PC-9 (cell line): ENCODE measurements around the gene HPN. TPM values are rescaled to one million over a fixed set of nuclear protein-coding genes. Genes with fewer than 3 reads are reported as not detected.

Experiments
- BruUV-seq: library from RNA; stranded (reverse); fragments of 400-500 nt; replicated peaks from 2 replicates; lab custom pipeline; 2021; lab: Mats Ljungman, UMichigan
- CTCF ChIA-PET: fragments of 300-600 bp; sonication (Branson Sonifier 250); formaldehyde crosslinking; loops from one replicate; lab custom pipeline; 2022; ENCODE audit warnings: antibody characterized with exemption; lab: Charles Lee
- POLR2A ChIA-PET: fragments of 300-600 bp; sonication (Branson Sonifier 250); formaldehyde crosslinking; loops from one replicate; lab custom pipeline; 2022; ENCODE audit warnings: antibody characterized with exemption; ENCODE audit not compliant: unreplicated experiment; lab: Charles Lee
- DNase-seq, 2 experiments: peaks; one replicate each; pipeline versions ENCODE4 v3.0.0 to v3.0.0-alpha.2; 2015 to 2022; ENCODE audit warnings: mixed read lengths in 1 of 2
- H2AFZ ChIP-seq: fragments of 200-600 bp; sonication (generic); 2 replicates; pipeline ENCODE4 v1.8.1; 2017; ENCODE audit warnings: antibody characterized with exemption
- H3F3A ChIP-seq: fragments of 200-600 bp; sonication (generic); 2 replicates; pipeline ENCODE4 v1.8.1; 2017; ENCODE audit warnings: antibody characterized with exemption, mild to moderate bottlenecking, low read depth; ENCODE audit not compliant: insufficient read depth
- H3K27ac ChIP-seq: fragments of 200-600 bp; sonication (generic); 2 replicates; pipeline ENCODE4 v1.6.1; 2016; ENCODE audit warnings: mixed run types
- H3K27me3 ChIP-seq: fragments of 200-600 bp; sonication (generic); 2 replicates; pipeline ENCODE4 v1.6.1; 2016; ENCODE audit warnings: low read depth, mixed run types; ENCODE audit not compliant: insufficient read depth
- H3K36me3 ChIP-seq: fragments of 200-600 bp; sonication (generic); 2 replicates; pipeline ENCODE4 v1.6.1; 2016; ENCODE audit warnings: low read depth, mixed run types
- H3K4me1 ChIP-seq: fragments of 200-600 bp; sonication (generic); replicated peaks from 2 replicates; pipeline ENCODE4 v1.6.1; 2016; ENCODE audit warnings: mixed run types; ENCODE audit not compliant: insufficient read depth
- H3K4me2 ChIP-seq: fragments of 200-600 bp; sonication (generic); 2 replicates; pipeline ENCODE4 v1.6.1; 2017; ENCODE audit warnings: mixed run types
- H3K4me3 ChIP-seq: fragments of 200-600 bp; sonication (generic); 2 replicates; pipeline ENCODE4 v1.6.1; 2016; ENCODE audit warnings: mixed run types
- H3K79me2 ChIP-seq: fragments of 200-600 bp; sonication (generic); 2 replicates; pipeline ENCODE4 v1.6.1; 2017; ENCODE audit warnings: low read depth, mixed run types
- H3K9me2 ChIP-seq: fragments of 200-600 bp; sonication (generic); 2 replicates; pipeline ENCODE4 v1.8.1; 2017; ENCODE audit warnings: mild to moderate bottlenecking; ENCODE audit not compliant: insufficient read depth
- H3K9me3 ChIP-seq: fragments of 200-600 bp; sonication (generic); 2 replicates; pipeline ENCODE4 v1.8.1; 2016; ENCODE audit warnings: low read depth; ENCODE audit not compliant: insufficient read depth
- H4K20me1 ChIP-seq: fragments of 200-600 bp; sonication (generic); 2 replicates; pipeline ENCODE4 v1.8.1; 2017; ENCODE audit not compliant: insufficient read depth
- CTCF ChIP-seq: fragments of 200-600 bp; sonication (generic); conservative IDR thresholded peaks from 2 replicates; pipeline ENCODE4 v1.6.1; 2017; ENCODE audit warnings: mixed run types, antibody characterized with exemption, mild to moderate bottlenecking, moderate library complexity
- EZH2 ChIP-seq: fragments of 200-600 bp; sonication (generic); IDR thresholded peaks from 2 replicates; pipeline ENCODE4 v1.8.0; 2017; ENCODE audit warnings: antibody characterized with exemption, low read depth
- intact Hi-C: fragments of 100-400 bp; cut with micrococcal nuclease; formaldehyde crosslinking; loops from one replicate; pipeline ENCODE4 v1.10.0; 2022; ENCODE audit not compliant: unreplicated experiment
- total RNA-seq: library from RNA; stranded (reverse); gene quantifications from 2 replicates; pipeline ENCODE4 v1.2.3, GENCODE V29; 2021

Gene HPN
- total RNA-seq, 1 experiment from 2014 or later = 12.3 TPM

GRCh38 chr19:35029737-35030256 lies 11.7 kb upstream of the HPN start:
- Histone ChIP-seq H4K20me1 (no peaks in the 10 kb centered on the region), H3K4me3 (peak overlapping the region; percentile 40; the same call in 1 of the 2 replicates), H2AFZ (no peak overlapping the region), H3K27me3 (peaks cover 21% of the 10 kb centered on the region), H3K4me2 (peak overlapping the region; percentile 77), H3K79me2 (no peaks in the 10 kb centered on the region), H3K9me2 (no peaks in the 10 kb centered on the region), H3F3A (peaks cover 23% of the 10 kb centered on the region), H3K27ac (no peak overlapping the region), H3K4me1 (peaks cover 12% of the 10 kb centered on the region; the same call in 1 of the 2 replicates), H3K36me3 (no peaks in the 10 kb centered on the region), H3K9me3 (no peaks in the 10 kb centered on the region)
- POLR2A ChIA-PET = no interaction called here
- TF ChIP-seq CTCF (no peak), EZH2 (no peak)
- CTCF ChIA-PET = no interaction called here
- intact Hi-C loops = no loop called here
- no peak for DNase-seq
- no TSS peak for BruUV-seq

- no peaks in the 10 kb centered on the region for H4K20me1 ChIP-seq
- peak; percentile 43 to 74 for DNase-seq
- ChIA-PET CTCF (no interaction called here), POLR2A (no interaction called here)
- peaks cover 23% of the 10 kb centered on the region for H3F3A ChIP-seq
- H3K4me3 ChIP-seq = peak within 1 kb of the TSS; percentile 46; the same call in 1 of the 2 replicates
- no TSS peak for BruUV-seq
- H3K79me2 ChIP-seq = no peaks in the 10 kb centered on the region
- H3K27ac ChIP-seq = no peak within 1 kb of the TSS
- H3K4me1 ChIP-seq = peaks cover 12% of the 10 kb centered on the region; the same call in 1 of the 2 replicates
- intact Hi-C loops = no loop called here
- TF ChIP-seq EZH2 (no peak), CTCF (no peak)
- no peaks in the 10 kb centered on the region for H3K36me3 ChIP-seq
- H3K9me3 ChIP-seq = no peaks in the 10 kb centered on the region
- H3K4me2 ChIP-seq = peak within 1 kb of the TSS; percentile 77
- H3K9me2 ChIP-seq = no peaks in the 10 kb centered on the region
- H2AFZ ChIP-seq = peak within 1 kb of the TSS; percentile 65; the same call in 1 of the 2 replicates
- peaks cover 21% of the 10 kb centered on the region for H3K27me3 ChIP-seq
Measured at GRCh38 chr19:35030257-35031071, 11.1 kb upstream of the HPN start, which contains the start of gene SCN1B. TSS of gene SCN1B (plus strand) at chr19:35030470. CDS start at chr19:35030821, 351 bp downstream.

GRCh38 chr19:35031072-35031881 lies 10.2 kb upstream of the HPN start:
- H3K9me3 ChIP-seq = no peaks in the 10 kb centered on the region
- H3K27me3 ChIP-seq = peaks cover 21% of the 10 kb centered on the region
- no TSS peak for BruUV-seq
- ChIA-PET CTCF (no interaction called here), POLR2A (interaction anchor here (0.6 kb wide), 1 partner anchor 287 kb away, joined by 10 read pairs; no protein-coding TSS in a partner anchor)
- peak overlapping the region; percentile 76 for H3K4me2 ChIP-seq
- H2AFZ ChIP-seq = peak overlapping the region; percentile 65; the same call in 1 of the 2 replicates
- 0 out of 2 replicates have a peak, but pooled peaks have one; percentile 56 for TF ChIP-seq EZH2
- no peak for TF ChIP-seq CTCF
- intact Hi-C loops = no loop called here
- H3F3A ChIP-seq = peaks cover 23% of the 10 kb centered on the region
- no peaks in the 10 kb centered on the region for H4K20me1 ChIP-seq
- H3K27ac ChIP-seq = no peak overlapping the region
- H3K79me2 ChIP-seq = no peaks in the 10 kb centered on the region
- no peaks in the 10 kb centered on the region for H3K9me2 ChIP-seq
- H3K4me1 ChIP-seq = peaks cover 12% of the 10 kb centered on the region; the same call in 1 of the 2 replicates
- DNase-seq = peak in 1 of 2 experiments; percentile 35
- H3K4me3 ChIP-seq = peak overlapping the region; percentile 46; the same call in 1 of the 2 replicates
- H3K36me3 ChIP-seq = no peaks in the 10 kb centered on the region
